HepG2 (cell line): ENCODE measurements around the gene SH3D21. TPM values are rescaled to one million over a fixed set of nuclear protein-coding genes. Genes with fewer than 3 reads are reported as not detected.

Experiments used
- CHD4 ChIP-seq: fragments of 200-600 bp; sonication (generic); IDR thresholded peaks from 2 replicates; pipeline ENCODE4 v1.7.0; 2017; ENCODE audit warnings: mild to moderate bottlenecking, low read length, borderline replicate concordance
- DR1 ChIP-seq: sonication (generic); formaldehyde crosslinking; IDR thresholded peaks from 2 replicates; pipeline ENCODE4 v1.8.0; 2021; ENCODE audit warnings: mild to moderate bottlenecking, missing genetic modification reagents, inconsistent platforms
- EED ChIP-seq: sonication (generic); formaldehyde crosslinking; IDR thresholded peaks from 2 replicates; pipeline ENCODE4 v1.5.0; 2020; ENCODE audit warnings: mild to moderate bottlenecking, missing genetic modification reagents
- GATAD2A ChIP-seq: IDR thresholded peaks from 2 replicates; pipeline ENCODE4 v1.6.1; 2016
- HNRNPH1 ChIP-seq: fragments of 200-400 bp; formaldehyde crosslinking; optimal IDR thresholded peaks from 2 replicates; pipeline ENCODE3; 2017; ENCODE audit warnings: mild to moderate bottlenecking, low read depth, low read length
- KDM5A ChIP-seq: fragments of 200-600 bp; sonication (generic); IDR thresholded peaks from 2 replicates; pipeline ENCODE4 v1.7.0; 2018; ENCODE audit warnings: antibody characterized with exemption, mild to moderate bottlenecking, low read length, borderline replicate concordance
- LCORL ChIP-seq, 2 experiments: fragments of 450-650 bp in 1 of 2; sonication (generic) in 1 of 2; formaldehyde crosslinking in 1 of 2; IDR thresholded peaks; 2 replicates each; pipeline versions ENCODE4 v1.5.0 to v1.6.1; 2017 to 2020; ENCODE audit warnings: antibody characterized with exemption in 1 of 2, missing genetic modification reagents in 1 of 2
- MED8 ChIP-seq: sonication (generic); formaldehyde crosslinking; IDR thresholded peaks from 2 replicates; pipeline ENCODE4 v1.8.1; 2023; ENCODE audit warnings: mild to moderate bottlenecking, missing genetic modification reagents; ENCODE audit not compliant: insufficient replicate concordance
- THYN1 ChIP-seq: sonication (generic); formaldehyde crosslinking; IDR thresholded peaks from 2 replicates; pipeline ENCODE4 v1.8.1; 2023; ENCODE audit warnings: low read depth, mild to moderate bottlenecking, moderate library complexity, missing genetic modification reagents, borderline replicate concordance
- TMF1 ChIP-seq: sonication (generic); formaldehyde crosslinking; IDR thresholded peaks from 2 replicates; pipeline ENCODE4 v1.8.1; 2022; ENCODE audit warnings: low read depth, missing genetic modification reagents
- TSC22D2 ChIP-seq: sonication (generic); formaldehyde crosslinking; IDR thresholded peaks from 2 replicates; pipeline ENCODE4 v1.5.1; 2020; ENCODE audit warnings: missing genetic modification reagents, mild to moderate bottlenecking, borderline replicate concordance
- ZBTB1 ChIP-seq: sonication (generic); formaldehyde crosslinking; IDR thresholded peaks from 2 replicates; pipeline ENCODE4 v1.4.0; 2020; ENCODE audit warnings: missing genetic modification reagents, borderline replicate concordance
- ZFP36L2 ChIP-seq: sonication (generic); formaldehyde crosslinking; IDR thresholded peaks from 2 replicates; pipeline ENCODE4 v1.4.0; 2020; ENCODE audit warnings: missing genetic modification reagents
- ZNF121 ChIP-seq: sonication (generic); formaldehyde crosslinking; IDR thresholded peaks from 2 replicates; pipeline ENCODE4 v1.5.0; 2020; ENCODE audit warnings: mild to moderate bottlenecking, missing genetic modification reagents
- ZNF329 ChIP-seq: sonication (generic); formaldehyde crosslinking; IDR thresholded peaks from 2 replicates; pipeline ENCODE4 v1.9.0; 2021; ENCODE audit warnings: low read depth, mild to moderate bottlenecking, missing genetic modification reagents
- ZNF501 ChIP-seq: sonication (generic); formaldehyde crosslinking; IDR thresholded peaks from 2 replicates; pipeline ENCODE4 v1.5.1; 2020; ENCODE audit warnings: mild to moderate bottlenecking, moderate library complexity, missing genetic modification reagents
- ZNF768 ChIP-seq: sonication (generic); formaldehyde crosslinking; IDR thresholded peaks from 2 replicates; pipeline ENCODE4 v1.4.0; 2020; ENCODE audit warnings: missing genetic modification reagents
- ZNF781 ChIP-seq: sonication (generic); formaldehyde crosslinking; IDR thresholded peaks from 2 replicates; pipeline ENCODE4 v1.5.1; 2020; ENCODE audit warnings: borderline replicate concordance, mild to moderate bottlenecking, missing genetic modification reagents; ENCODE audit errors: not compliant biosample characterization
- polyA plus RNA-seq, 8 experiments: library from polyadenylated mRNA; depleted of rRNA in 3 of 8; stranded (reverse) in 7 of 8; unstranded in 1 of 8; fragments of >200 nt; fragmentation: Illumina TruSeq in 4 of 8; extraction: Trizol in 4 of 8; gene quantifications; 2 replicates each; pipeline versions ENCODE4 v1.2.1 to v1.2.3, GENCODE V29; 2011 to 2016; ENCODE audit warnings: low read depth in 4 of 8, missing spikeins in 1 of 8, mixed read lengths in 1 of 8; ENCODE audit not compliant: insufficient read depth in 1 of 8
- total RNA-seq, 5 experiments: library from RNA; depleted of rRNA; stranded (reverse); fragments of >200 nt; fragmentation: Illumina TruSeq; extraction: Trizol; gene quantifications; 2 replicates each; pipeline ENCODE4 v1.2.3, GENCODE V29; 2016; ENCODE audit warnings: low read depth in 1 of 5
- TF ChIP-seq, protein P1 (sequence below): sonication (generic); formaldehyde crosslinking; IDR thresholded peaks from 2 replicates; pipeline ENCODE4 v1.4.0; 2020; ENCODE audit warnings: missing genetic modification reagents
- TF ChIP-seq, protein P2 (sequence below): sonication (generic); formaldehyde crosslinking; IDR thresholded peaks from 2 replicates; pipeline ENCODE4 v1.8.1; 2023; ENCODE audit warnings: mild to moderate bottlenecking, moderate library complexity, missing genetic modification reagents
- TF ChIP-seq, protein P3 (sequence below): sonication (generic); formaldehyde crosslinking; IDR thresholded peaks from 2 replicates; pipeline ENCODE4 v1.5.0; 2020; ENCODE audit warnings: missing genetic modification reagents
- TF ChIP-seq, protein P4 (sequence below): sonication (generic); formaldehyde crosslinking; IDR thresholded peaks from 2 replicates; pipeline ENCODE4 v1.4.0; 2020; ENCODE audit warnings: missing genetic modification reagents

SH3D21 gene
- total and polyA plus RNA-seq, 2 of the 13 experiments (the other 11 are each of a cell fraction or from before 2014, with no cell fraction given), result 5.1 to 8.6 TPM

DNA sequence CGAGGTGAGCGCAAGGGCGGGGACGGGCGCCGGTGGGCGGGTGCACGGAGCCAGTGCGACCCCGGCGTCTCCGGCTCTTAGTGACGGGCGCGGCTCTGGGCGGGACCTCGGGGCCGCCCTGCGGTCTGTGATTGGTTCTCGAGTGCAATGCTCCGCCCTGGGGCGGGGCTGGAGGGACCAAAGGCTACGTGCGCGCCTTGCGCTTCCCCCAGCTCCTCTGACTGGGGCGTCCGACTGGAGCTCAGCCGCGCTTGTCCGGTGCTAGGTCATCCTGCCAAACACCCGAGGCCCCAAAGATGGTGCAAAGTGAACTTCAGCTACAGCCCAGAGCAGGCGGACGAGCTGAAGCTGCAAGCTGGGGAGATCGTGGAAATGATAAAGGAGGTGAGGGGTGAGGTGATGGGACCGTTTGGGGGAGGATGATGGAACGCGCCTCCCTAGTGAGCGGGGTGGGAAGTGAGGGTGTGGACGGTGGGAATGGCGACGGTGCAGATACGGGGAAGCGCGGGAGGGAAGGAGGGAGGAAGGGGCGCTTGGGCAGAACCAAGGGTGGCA is 811 bp downstream of the SH3D21 start (continued):
- TF ChIP-seq TSC22D2 (peak; percentile 93), ZNF329 (CRISPR knock-in tag) (no peak), GATAD2A (CRISPR knock-in tag) (0 out of 2 replicates have a peak, but pooled peaks have one; percentile 13), ZNF781 (CRISPR knock-in tag) (no peak), ZFP36L2 (CRISPR knock-in tag) (no peak), THYN1 (no peak), MED8 (CRISPR knock-in tag) (peak; percentile 33), LCORL (IDR thresholded peaks at IDR 0.05) (no peak), LCORL (CRISPR knock-in tag; IDR thresholded peaks at IDR 0.05) (0 out of 2 replicates have a peak, but pooled peaks have one; percentile 16), ZNF768 (CRISPR knock-in tag) (no peak), ZNF501 (CRISPR knock-in tag) (0 out of 2 replicates have a peak, but pooled peaks have one; percentile 6), HNRNPH1 (peak; percentile 56), ZBTB1 (CRISPR knock-in tag) (no peak), TMF1 (0 out of 2 replicates have a peak, but pooled peaks have one; percentile 19), CHD4 (no peak), DR1 (CRISPR knock-in tag) (peak; percentile 80; the same call in 1 of the 2 replicates), KDM5A (peak; percentile 64; the same call in 1 of the 2 replicates), ZNF121 (CRISPR knock-in tag) (no peak), EED (CRISPR knock-in tag) (peak; percentile 41; the same call in 1 of the 2 replicates)
- TF ChIP-seq, protein P1, sequence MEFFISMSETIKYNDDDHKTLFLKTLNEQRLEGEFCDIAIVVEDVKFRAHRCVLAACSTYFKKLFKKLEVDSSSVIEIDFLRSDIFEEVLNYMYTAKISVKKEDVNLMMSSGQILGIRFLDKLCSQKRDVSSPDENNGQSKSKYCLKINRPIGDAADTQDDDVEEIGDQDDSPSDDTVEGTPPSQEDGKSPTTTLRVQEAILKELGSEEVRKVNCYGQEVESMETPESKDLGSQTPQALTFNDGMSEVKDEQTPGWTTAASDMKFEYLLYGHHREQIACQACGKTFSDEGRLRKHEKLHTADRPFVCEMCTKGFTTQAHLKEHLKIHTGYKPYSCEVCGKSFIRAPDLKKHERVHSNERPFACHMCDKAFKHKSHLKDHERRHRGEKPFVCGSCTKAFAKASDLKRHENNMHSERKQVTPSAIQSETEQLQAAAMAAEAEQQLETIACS, result peak; percentile 90
- TF ChIP-seq, protein P2, sequence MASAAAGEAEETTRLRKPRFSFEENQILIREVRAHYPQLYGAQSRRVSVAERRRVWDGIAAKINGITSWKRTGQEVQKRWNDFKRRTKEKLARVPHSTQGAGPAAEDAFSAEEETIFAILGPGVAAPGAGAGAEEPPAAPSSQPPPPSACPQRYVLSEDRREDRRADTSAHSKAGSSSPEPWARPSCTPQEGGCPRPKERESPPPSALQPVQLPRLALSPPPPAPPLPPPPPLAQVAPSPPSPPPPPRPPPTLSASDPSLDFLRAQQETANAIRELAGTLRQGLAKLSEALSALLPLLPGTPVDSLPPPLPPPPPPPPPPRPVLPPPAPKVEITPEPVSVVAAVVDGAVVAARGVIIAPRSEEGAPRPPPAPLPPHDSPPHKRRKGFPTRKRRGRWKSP (CRISPR knock-in tag), result no peak; the same call in 1 of the 2 replicates
- TF ChIP-seq, protein P3, sequence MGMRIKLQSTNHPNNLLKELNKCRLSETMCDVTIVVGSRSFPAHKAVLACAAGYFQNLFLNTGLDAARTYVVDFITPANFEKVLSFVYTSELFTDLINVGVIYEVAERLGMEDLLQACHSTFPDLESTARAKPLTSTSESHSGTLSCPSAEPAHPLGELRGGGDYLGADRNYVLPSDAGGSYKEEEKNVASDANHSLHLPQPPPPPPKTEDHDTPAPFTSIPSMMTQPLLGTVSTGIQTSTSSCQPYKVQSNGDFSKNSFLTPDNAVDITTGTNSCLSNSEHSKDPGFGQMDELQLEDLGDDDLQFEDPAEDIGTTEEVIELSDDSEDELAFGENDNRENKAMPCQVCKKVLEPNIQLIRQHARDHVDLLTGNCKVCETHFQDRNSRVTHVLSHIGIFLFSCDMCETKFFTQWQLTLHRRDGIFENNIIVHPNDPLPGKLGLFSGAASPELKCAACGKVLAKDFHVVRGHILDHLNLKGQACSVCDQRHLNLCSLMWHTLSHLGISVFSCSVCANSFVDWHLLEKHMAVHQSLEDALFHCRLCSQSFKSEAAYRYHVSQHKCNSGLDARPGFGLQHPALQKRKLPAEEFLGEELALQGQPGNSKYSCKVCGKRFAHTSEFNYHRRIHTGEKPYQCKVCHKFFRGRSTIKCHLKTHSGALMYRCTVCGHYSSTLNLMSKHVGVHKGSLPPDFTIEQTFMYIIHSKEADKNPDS (CRISPR knock-in tag), result no peak; the same call in 1 of the 2 replicates
- TF ChIP-seq, protein P4, sequence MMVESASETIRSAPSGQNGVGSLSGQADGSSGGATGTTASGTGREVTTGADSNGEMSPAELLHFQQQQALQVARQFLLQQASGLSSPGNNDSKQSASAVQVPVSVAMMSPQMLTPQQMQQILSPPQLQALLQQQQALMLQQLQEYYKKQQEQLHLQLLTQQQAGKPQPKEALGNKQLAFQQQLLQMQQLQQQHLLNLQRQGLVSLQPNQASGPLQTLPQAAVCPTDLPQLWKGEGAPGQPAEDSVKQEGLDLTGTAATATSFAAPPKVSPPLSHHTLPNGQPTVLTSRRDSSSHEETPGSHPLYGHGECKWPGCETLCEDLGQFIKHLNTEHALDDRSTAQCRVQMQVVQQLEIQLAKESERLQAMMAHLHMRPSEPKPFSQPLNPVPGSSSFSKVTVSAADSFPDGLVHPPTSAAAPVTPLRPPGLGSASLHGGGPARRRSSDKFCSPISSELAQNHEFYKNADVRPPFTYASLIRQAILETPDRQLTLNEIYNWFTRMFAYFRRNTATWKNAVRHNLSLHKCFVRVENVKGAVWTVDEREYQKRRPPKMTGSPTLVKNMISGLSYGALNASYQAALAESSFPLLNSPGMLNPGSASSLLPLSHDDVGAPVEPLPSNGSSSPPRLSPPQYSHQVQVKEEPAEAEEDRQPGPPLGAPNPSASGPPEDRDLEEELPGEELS, result 0 out of 2 replicates have a peak, but pooled peaks have one; percentile 11
